NCI-H2227 treated with DMSO at 0.1 percent for 48 hours (cell line): Measurements from ENCODE around the gene BNIP5.
A peak's percentile ranks its signal among the peaks of the same experiment; 100 is the strongest.

Source experiments
- DNase-seq: peaks from one replicate; lab custom pipeline; 2025; lab: John Stamatoyannopoulos, UW

BNIP5 gene

DNA sequence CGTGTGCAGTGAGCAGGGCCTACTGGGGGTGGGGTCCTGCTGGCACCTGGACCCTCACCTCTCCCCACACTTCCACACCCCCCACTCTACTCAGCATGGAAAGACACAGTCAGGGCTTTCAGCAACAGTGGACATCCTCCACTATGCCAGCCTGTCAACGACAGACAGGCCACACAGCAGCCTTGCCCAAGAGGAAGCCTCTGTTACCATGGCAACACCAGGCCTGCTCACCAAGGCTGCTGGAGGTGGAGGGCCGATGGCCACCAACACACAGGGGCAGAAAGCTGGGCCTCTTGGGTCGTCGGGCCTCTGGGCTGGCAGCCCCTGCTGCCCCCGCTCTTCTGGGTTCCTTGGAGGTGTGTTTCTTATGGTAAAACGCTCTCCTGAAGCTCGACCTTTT, 13.6 kb downstream of the BNIP5 start:
- peak; percentile 40 for DNase-seq

DNA sequence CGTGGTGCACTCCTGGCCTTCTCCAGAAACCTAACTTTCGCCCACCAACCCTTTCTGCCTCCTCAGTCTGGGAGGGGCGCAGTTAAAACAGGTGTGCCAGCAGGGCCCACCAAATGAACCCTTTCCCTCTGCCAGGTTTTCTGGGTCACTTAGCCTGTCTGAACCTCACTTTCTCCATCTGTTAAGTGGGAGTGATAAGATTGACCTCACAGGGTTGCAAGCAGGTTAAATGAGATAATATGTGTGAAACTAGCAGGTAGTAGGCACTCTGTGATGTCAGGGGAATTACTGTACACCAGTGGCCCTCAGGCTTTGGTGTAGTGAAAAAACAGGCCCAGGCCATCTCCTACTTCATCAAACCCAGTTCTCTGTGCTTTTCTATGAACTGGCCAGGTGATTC, 14.1 kb downstream of the BNIP5 start:
- no peak for DNase-seq

DNA sequence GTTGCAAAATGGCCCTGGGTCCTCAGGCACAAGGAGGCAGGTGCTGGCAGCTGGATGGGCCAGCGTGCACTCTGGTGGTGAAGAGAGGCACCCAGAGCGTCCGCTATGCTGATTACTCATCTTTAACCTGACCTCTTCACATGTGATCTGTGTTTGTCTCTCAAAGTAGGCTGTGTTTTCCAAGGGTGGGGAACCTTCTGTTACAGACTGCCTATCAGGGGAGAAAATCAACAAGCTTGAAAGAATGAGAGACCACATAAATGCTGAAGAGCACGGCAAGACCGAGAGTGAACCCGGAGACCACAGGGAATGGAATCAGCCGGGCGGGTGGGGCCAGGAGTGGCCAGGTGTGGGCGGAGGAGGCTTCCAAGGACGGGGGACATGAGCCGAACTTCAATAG, 16.2 kb downstream of the BNIP5 start:
- DNase-seq = peak; percentile 12

DNA sequence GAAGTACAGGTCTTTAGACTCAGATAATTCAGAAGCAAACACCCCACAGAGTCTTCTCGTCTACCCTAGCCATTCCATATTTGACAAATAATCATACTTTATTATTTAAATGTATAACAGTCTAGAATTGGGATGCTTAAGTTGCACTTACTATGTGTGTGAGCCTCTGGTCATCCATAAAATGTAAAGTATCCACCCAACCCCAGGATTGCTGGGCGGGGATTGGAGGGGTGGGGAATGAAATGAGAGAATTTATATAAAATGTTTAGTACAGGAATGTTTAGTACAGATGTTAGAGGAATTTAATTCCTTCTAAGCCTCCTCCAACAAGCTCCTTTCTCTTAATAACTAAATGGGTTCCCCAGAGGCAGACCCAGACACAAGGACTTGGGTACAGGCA, 16.9 kb downstream of the BNIP5 start:
- no peak for DNase-seq

DNA sequence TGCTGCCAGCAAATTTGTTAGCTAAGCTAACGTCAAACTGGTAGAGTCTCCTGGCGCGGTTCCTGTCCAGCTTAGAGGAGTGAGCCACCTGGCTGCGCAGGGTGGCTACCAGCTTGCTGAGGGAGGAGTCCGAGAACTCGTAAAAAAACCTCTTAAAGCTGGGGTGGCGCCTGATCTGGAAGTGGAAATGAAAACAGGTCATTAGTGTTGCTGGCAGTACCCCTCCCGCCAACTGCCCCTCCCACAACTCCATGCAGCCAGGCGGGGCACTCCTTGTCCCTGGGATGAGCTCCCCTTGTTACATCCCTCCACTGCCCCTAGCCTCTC, 17.3 kb downstream of the BNIP5 start:
- DNase-seq = peak; percentile 74

DNA sequence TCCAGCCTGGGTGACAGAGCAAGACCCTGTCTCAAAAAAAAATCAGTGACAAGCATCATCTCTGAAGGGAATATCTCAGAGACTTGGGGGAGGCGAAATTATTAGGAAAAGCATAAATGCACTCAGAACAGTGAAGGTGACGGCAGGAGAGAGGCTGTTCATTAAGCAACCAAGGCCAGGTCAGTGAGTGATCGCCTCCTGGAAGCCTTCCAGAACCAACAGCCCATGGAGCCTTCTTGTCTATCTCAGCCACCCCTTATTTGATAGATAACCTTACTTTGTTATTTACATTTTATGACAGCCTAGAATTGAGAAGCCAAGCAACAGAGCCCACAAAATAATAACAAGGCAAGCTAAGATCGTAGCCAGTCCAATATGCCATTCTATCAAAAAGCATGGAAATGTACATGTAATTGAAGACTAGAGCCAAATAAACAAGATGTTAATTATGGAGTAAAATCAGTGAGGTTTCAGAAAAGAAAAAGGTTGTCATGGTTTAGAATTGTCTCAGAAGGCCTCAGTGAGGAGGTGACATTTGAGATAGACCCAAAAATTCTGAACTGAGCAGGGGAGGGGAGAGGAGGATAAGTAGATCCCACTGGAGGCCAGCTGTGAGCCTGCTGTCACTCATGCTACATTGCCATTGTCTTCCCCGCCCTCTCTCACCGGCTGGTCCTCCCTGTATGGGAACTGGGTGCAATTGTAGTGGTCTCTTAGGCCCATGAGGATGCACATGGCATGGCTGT, 17.8 kb downstream of the BNIP5 start:
- DNase-seq = peak; percentile 70

DNA sequence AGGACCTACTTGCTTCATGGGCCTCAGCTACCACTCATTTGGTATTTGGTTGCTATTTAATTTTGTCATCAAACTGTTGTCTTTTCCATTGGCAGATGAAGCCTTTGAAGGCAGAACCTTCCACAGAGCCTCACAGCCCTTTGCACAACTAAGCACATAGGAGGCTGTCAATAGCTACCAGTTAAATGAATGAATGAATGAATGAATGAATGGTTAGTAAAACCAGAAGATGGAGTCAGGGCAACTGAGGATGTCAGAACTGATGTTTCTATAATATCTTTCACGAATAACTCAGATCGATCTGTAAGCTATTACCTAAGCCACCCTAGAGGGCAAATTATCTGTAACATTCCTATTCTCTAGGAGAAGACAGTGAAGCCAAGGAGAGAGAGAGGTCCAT, 19.1 kb downstream of the BNIP5 start:
- no peak for DNase-seq

DNA sequence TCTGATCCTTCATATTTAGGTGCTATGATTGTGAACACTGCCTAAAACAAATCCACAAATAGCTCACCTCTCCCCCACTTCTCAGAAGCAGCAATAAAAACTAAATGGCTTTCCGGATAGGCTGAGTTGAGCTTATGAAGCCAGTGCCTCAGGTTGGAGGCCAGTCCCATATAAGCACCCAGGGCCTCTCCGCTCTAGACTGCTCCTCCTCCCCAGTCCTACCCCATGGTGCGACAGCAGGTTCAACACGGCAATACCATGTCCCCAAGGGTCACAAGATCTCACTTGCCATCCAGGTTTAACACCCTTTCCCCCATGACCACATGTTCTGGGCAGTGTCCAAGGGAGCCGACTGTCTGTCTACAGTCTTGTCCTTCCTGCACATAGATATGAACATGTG, 20.8 kb downstream of the BNIP5 start:
- no peak for DNase-seq

DNA sequence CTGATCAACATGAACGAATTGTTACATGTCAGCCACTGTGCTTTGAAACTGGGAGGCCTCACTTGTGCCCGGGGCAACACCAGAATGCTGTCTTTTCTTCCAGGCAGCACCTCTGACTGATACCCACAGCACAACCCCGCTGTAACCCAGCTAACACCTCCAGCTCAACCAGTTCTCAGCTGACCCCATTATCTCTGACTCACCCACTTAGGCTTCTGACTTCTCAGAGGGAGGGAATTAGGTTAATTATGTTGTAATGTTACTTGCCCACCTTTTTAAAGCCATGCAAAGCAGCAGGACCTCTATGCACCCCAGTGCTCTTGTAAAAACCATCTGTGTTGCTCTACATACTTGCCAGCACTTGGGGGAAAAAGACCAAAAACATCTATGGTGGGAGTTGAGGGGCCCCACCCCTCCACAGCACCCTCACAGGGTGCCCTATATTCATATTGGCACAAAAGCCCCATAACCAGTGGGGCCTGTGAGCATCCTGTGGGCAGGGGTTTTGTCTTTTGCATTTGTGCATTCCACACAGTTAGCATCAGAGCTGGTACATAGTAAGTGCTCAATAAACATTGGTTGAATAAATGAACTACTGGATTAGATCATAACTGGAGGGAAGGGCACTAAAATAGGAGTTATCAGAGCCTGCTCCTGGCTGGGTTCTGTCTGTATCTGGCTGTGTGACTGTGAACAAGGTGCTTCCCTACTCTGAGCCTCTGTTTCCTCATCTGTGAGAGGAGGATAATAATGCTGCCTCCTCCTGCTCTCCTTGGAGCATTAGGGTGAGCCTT, 22.3 kb downstream of the BNIP5 start:
- DNase-seq = no peak

DNA sequence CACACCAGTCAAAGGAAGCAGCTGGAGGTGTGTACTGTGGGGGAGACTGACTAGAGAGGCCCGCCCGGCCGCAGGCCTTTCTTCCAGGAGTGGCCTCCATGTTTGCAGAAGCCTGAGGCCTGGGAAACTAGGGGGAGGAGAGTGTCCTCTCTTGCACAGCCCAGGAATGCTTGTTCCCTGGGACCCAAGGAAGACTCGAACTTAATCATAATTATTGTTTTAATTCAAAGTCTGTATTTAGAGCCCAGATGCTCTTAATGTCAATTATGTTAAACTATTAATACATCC, 23.1 kb downstream of the BNIP5 start:
- no peak for DNase-seq

DNA sequence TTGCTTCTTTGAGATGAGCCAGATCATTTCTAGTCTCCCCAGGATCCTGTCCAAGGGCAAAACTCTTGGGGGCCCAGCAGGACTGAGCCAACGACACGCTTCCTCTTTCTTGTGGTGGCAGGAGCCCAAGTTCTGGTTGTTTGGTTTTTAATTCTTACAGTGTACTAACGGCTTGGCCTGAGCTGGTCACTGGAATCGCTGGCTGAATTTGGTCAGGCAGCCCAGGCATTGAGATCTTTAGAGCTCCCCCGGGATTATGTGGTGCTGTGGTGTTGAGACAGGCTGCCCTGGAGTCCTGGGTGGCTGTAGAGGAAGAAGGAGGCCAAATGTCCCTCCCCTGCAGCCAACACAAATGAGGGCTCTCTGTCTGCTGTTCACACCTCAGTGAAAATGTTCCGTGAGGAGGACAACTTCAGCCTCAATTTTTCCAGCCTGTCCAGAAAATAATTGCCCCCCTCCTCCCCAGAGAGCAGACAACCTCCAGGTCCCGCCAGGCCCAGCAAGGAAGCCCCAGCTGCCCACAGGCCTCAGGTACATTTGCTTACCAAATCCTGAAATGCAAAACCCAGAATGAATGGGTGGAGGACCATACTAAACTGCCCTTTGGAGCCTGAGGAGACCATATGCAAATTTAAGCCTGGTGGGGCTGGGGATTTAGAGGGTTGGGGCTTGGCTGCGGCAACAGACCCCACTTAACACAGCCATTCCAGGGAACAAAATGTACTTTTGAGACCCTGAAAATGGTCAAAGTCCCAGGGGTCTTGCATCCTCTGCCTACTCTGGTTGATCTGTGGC, 23.6 kb downstream of the BNIP5 start:
- no peak for DNase-seq

DNA sequence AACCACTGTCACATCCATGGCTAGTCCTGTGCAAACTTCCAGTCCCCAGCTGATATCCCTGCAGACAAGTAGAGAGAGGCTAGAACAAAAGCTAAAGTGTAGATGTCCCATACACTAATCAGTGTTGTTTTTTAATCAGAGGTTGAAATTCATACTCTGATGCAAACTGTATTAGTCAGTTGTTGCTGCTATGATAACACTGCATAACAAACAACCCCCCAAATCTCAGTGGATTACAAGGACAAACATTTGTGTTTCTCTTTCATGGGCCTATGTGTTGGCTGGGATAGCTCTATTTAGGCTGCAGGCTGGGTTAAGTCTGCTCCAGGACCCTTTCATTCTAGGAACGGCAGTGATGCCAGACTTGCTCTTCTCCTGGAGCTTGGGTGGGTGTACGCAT, 26.8 kb downstream of the BNIP5 start:
- DNase-seq = no peak

DNA sequence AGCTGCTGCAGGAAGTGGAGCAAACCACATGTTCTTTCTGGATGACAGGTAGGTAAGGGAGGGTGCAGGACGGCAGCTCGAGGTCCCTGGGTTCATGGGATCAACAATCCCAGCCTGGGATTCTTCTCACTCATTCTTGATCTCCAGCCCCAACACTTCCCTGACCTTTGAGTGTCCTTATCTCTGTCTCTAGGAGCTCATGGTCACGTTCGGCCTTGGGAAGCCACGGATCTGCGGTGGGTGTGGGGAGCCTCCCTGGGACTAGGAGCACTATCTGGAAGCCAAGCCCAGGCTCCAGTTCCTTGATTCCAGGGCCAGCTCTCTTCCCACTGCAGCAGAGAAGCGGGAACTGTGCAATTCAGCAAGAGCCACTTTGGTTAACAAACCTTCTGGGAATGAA, 27.5 kb downstream of the BNIP5 start:
- no peak for DNase-seq

DNA sequence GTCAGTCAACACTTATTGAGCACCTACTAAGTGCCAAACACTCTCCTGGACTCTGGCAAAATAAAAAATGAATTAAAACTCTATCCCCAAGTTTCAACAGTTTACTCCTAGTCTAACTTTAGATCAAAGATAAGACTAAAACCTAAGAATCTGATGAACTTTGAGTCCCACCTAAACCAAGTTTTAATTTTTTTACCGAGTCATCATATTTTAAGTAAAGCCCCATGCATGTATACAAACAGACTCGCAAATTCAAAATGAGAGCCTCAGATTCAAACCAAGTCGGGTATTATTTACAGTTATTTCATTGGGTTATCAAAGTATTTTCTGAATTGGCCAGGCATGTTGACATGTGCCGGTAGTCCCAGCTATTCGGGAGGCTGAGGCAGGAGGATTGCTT, 28.2 kb downstream of the BNIP5 start:
- no peak for DNase-seq

DNA sequence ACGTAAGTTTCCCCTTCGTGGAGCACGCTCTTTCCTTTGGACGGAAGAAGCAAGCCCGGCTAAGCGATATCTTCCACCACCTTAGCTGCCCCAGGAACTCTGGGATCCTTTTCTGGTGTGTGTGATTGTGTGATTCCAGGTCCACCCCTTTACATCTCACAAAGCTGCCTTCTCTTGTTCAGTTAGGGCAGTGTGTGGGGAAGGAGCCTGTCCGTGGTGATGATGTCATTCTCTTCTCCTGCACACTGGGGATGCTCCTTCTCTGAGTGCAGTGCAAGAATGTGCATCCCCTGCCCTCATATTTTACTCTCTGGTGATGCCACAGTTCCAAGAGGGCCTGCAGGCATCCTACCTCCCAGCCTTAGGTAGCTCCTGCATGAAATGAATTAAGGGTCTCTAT, 30.3 kb downstream of the BNIP5 start:
- DNase-seq = no peak

DNA sequence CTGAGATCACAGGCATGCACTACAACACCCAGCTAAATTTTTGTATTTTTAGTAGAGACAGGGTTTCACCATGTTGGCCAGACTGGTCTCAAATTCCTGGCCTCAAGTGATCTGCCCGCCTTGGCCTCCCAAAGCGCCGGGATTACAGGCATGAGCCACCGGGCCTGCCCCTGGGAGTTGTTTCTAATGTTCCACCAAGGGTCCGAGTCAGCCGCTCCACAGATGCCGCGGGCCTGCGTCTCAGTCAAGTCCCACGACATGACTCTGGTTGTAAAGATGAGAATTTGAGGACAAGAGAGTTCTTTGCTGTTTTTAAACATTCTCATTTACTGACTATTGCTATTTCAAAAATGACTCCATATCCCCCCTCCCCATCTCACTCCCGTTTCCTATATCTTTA, 30.8 kb downstream of the BNIP5 start:
- DNase-seq = no peak

DNA sequence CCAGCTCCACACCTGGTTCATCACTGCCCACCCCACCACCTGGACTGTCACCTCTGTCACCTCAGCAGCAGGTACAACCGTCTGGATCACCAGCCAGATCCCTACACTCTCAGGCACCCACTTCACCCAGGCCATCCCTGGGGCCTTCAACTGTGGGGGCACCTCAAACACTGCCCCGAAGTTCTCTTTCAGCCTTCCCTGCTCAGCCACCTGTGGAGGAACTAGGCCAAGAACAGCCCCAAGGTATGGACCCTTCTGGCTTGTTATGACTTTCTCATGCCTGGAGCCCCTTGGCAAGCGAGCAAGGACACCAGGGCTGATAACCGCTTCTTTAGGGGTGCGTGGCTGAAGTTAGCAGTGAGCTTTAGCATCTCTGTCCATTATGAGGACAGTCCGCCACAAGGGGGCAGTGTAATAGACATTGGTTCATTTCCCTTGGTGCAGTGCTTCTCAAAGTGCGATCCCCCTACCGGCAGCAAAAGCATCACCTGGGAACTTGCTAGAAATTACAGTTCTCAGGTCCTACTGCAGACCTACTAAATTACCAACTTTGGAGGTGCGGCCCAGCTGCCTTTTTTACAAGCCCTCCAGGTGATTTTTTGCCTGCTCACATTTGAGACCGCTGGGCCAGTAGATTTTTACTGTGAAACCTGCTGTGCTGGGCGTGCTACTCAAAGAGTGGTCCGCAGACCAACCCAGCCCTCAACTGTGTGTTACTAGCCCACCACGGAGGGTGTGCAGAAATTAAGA, 34.3 kb downstream of the BNIP5 start:
- DNase-seq = peak; percentile 82

DNA sequence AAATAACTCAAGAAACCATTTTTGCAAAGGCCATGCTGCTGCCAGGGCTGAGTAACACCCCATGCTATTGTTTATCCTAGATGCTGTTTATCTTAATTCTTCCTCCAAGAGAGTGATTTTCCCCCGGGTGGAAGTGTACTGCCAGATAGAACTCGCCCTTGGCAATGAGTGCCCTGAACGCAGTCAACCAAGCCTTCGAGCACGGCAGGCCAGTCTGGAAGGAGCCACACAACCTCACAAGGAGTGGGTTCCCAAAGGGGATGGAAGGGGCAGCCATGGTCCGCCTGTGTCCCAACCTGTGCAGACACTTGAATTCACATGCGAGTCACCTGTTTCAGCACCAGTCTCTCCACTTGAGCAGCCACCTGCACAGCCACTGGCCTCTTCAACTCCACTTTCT, 34.9 kb downstream of the BNIP5 start:
- DNase-seq = no peak

DNA sequence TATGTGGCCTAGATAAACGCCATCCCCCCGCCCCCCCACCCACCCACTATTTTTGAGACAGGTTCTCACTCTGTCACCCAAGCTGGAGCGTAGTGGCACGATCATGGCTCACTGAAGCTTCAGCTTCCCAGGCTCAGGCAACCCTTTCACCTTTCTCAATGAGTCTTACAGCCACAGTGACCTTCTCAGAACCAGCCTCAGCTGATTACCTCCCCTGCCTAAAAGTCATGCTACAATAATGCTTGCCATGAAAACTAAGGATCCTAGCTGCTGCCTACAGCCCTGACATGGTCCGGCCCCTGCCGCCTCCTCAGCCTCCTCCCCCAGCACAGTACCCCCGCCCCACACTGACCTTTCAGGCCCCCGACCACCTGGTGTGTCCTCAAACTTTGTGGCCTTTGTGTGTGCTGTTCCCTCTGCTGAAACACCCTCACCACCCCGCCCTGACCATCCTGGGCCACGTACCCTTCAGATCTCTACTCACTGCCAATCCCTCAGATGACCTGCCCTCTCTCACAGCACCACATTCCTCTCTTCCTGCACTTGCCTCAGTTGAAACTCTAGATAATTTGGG, 35.5 kb downstream of the BNIP5 start:
- DNase-seq = no peak

DNA sequence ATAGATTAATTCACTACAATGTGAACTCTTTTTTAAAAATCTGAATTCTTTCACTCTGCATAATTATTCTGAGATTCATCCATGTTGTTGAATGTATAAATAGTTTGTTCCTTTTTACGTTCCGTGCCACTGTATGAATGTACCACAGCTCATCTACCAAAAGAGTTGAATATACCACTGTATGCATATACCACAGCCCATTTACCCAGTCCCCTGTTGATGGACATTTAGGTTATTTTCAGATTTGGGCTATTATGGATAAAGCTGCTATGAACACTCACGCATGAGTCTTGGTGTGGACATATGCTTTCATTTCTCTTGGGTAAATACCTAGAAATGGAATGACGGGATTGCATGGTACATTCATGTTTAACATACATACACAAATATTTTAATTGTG, 38.7 kb downstream of the BNIP5 start:
- no peak for DNase-seq

DNA sequence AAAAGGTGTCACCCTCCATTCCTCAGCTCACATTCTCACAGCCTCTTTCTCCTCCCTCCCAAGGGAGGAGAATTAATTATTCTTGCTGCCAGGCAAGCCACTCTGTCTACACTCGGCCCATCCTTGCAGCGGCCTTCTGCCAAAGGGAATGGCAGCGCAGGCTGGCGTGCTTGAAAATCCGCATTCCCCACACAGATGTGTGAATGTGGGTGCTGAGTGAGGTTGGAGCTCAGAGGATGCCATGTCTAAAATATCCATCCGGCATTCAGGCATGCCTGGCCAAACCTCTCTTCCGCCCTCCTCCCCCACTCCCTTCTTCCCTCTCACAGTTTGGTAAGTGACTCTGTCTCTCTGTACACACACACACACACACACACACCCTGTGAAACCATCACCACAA, 39.2 kb downstream of the BNIP5 start:
- no peak for DNase-seq

DNA sequence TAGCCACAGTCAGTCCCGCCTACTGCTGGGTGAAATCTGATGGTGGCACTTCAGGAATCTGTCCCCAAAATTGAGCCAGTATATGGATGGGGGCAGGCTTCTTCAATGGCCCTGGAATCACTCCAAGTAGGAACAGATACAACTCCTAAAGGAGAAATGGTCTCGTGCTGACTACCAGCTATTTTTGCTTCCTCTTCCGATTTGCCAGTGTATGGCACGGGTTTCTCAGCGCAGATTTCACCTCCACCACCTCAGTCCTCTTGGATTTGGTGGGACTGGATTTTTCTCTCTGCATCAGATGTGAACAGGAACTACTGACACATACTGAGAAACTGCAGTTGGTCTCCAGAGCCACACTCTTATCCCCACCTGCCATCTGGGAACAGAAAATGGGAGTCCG, 39.6 kb downstream of the BNIP5 start:
- no peak for DNase-seq
